K562 (cell line): ENCODE results near the gene CFAP58. TPM values are rescaled to one million over a fixed set of nuclear protein-coding genes. Genes with fewer than 3 reads are reported as not detected.

ENCODE experiments used
- BHLHE40 ChIP-seq: IDR thresholded peaks from 2 replicates; pipeline ENCODE4 v1.6.1; 2011; ENCODE audit warnings: low read length, improper control_type of control experiment
- BRD9 ChIP-seq: fragments of 450-650 bp; IDR thresholded peaks from 2 replicates; pipeline ENCODE4 v1.6.1; 2018; ENCODE audit warnings: low read depth; ENCODE audit not compliant: partially characterized antibody
- CEBPB ChIP-seq: fragments of 450-650 bp; IDR thresholded peaks from 2 replicates; pipeline ENCODE4 v1.6.1; 2016; ENCODE audit warnings: missing genetic modification characterization, missing compliant biosample characterization
- FOS ChIP-seq: IDR thresholded peaks from 3 replicates; pipeline ENCODE4 v1.6.1; 2011; ENCODE audit not compliant: insufficient read length; ENCODE audit errors: extremely low read depth
- FOXA3 ChIP-seq, 2 experiments: fragments of 450-650 bp in 1 of 2; sonication (generic) in 1 of 2; formaldehyde crosslinking; IDR thresholded peaks in 1 of 2; conservative IDR thresholded peaks in 1 of 2; 2 replicates each; pipeline versions ENCODE4 v1.4.0 to v1.8.0; 2020 to 2022; ENCODE audit warnings: mild to moderate bottlenecking in 2 of 2, missing genetic modification reagents in 1 of 2
- GABPB1 ChIP-seq: sonication (generic); formaldehyde crosslinking; IDR thresholded peaks from 2 replicates; pipeline ENCODE4 v1.8.0; 2022; ENCODE audit warnings: mild to moderate bottlenecking, missing genetic modification reagents
- HNRNPH1 ChIP-seq: fragments of 200-400 bp; formaldehyde crosslinking; optimal IDR thresholded peaks from 2 replicates; pipeline ENCODE3; 2017; ENCODE audit warnings: low read depth, mild to moderate bottlenecking, low read length, moderate library complexity
- MBD1 ChIP-seq: fragments of 250-450 bp; sonication (Bioruptor Pico); IDR thresholded peaks from 2 replicates; pipeline ENCODE4 v1.8.0; 2022; ENCODE audit warnings: inconsistent platforms
- MTA3 ChIP-seq: fragments of 450-650 bp; formaldehyde crosslinking; IDR thresholded peaks from 2 replicates; pipeline ENCODE4 v1.6.1; 2017; ENCODE audit warnings: mild to moderate bottlenecking, borderline replicate concordance
- NR2F6 ChIP-seq: fragments of 450-650 bp; formaldehyde crosslinking; IDR thresholded peaks from 2 replicates; pipeline ENCODE4 v1.4.0; 2020; ENCODE audit warnings: mild to moderate bottlenecking
- PHF21A ChIP-seq: fragments of 450-650 bp; IDR thresholded peaks from 2 replicates; pipeline ENCODE4 v1.6.1; 2017; ENCODE audit warnings: low read depth, borderline replicate concordance
- PTBP1 ChIP-seq: fragments of 200-400 bp; formaldehyde crosslinking; IDR thresholded peaks from 2 replicates; pipeline ENCODE4 v1.6.1; 2017; ENCODE audit warnings: low read depth, low read length
- PTTG1 ChIP-seq: fragments of 450-650 bp; IDR thresholded peaks from 2 replicates; pipeline ENCODE4 v1.6.1; 2016; ENCODE audit warnings: low read depth, mild to moderate bottlenecking, missing genetic modification characterization, missing compliant biosample characterization
- SMAD2 ChIP-seq: fragments of 150-350 bp; IDR thresholded peaks from 2 replicates; pipeline ENCODE4 v1.6.1; 2014; ENCODE audit warnings: low read depth, mild to moderate bottlenecking, low read length
- SNRNP70 ChIP-seq: fragments of 200-400 bp; formaldehyde crosslinking; optimal IDR thresholded peaks from 2 replicates; pipeline ENCODE3; 2017; ENCODE audit warnings: low read depth, low read length
- TBL1XR1 ChIP-seq, 2 experiments: IDR thresholded peaks; 2 replicates each; pipeline ENCODE4 v1.6.1; 2012; ENCODE audit warnings: improper control_type of control experiment in 2 of 2, low read length in 2 of 2, mild to moderate bottlenecking in 1 of 2
- YY1 ChIP-seq, 3 experiments: IDR thresholded peaks; 2 replicates each; pipeline ENCODE4 v1.6.1; 2011; ENCODE audit warnings: low read length in 2 of 3, mild to moderate bottlenecking in 2 of 3, moderate library complexity in 2 of 3, borderline replicate concordance in 1 of 3, control low read depth in 1 of 3, low read depth in 1 of 3; ENCODE audit not compliant: insufficient read depth in 3 of 3, insufficient replicate concordance in 2 of 3, control insufficient read depth in 1 of 3, insufficient read length in 1 of 3; ENCODE audit errors: extremely low read depth in 1 of 3
- ZNF146 ChIP-seq: IDR thresholded peaks from one replicate; pipeline ENCODE4 v1.6.1; 2018; ENCODE audit warnings: missing compliant biosample characterization; ENCODE audit not compliant: unreplicated experiment
- ZNF212 ChIP-seq: fragments of 450-650 bp; formaldehyde crosslinking; IDR thresholded peaks from 2 replicates; pipeline ENCODE4 v1.4.0; 2020; ENCODE audit warnings: mild to moderate bottlenecking
- ZNF24 ChIP-seq: fragments of 450-650 bp; IDR thresholded peaks from 2 replicates; pipeline ENCODE4 v1.6.1; 2016
- ZNF324 ChIP-seq: fragments of 250-450 bp; sonication (Bioruptor Pico); IDR thresholded peaks from 2 replicates; pipeline ENCODE4 v1.4.0; 2020; ENCODE audit warnings: mild to moderate bottlenecking
- ZNF592 ChIP-seq: fragments of 450-650 bp; IDR thresholded peaks from 2 replicates; pipeline ENCODE4 v1.6.1; 2017; ENCODE audit warnings: antibody characterized with exemption, mild to moderate bottlenecking
- ZNF766 ChIP-seq: fragments of 200-800 bp; sonication (Bioruptor generic); conservative IDR thresholded peaks from 2 replicates; pipeline ENCODE4 v1.6.1; 2016; ENCODE audit warnings: missing genetic modification characterization, missing compliant biosample characterization
- polyA plus RNA-seq, 8 experiments: library from polyadenylated mRNA; depleted of rRNA in 4 of 8; stranded (reverse) in 5 of 8; unstranded in 3 of 8; fragments of >200 nt; fragmentation: Nextera tagmentation in 2 of 8; fragmentation: Illumina TruSeq in 1 of 8; extraction: Ambion mirVana in 2 of 8; extraction: Trizol in 1 of 8; gene quantifications; 2 replicates each; pipeline versions ENCODE4 v1.2.1 to v1.2.3, GENCODE V29; 2011 to 2014; ENCODE audit warnings: inconsistent platforms in 1 of 8, missing spikeins in 1 of 8
- total RNA-seq, 7 experiments: library from RNA; depleted of rRNA in 6 of 7; stranded (reverse); fragments of >200 nt in 6 of 7; fragmentation: Illumina TruSeq in 2 of 7; extraction: Trizol in 2 of 7; gene quantifications; 2 replicates each; pipeline versions ENCODE4 v1.2.1 to v1.2.3, GENCODE V29; 2011 to 2021; ENCODE audit warnings: low replicate concordance in 1 of 7

CFAP58 gene
- total and polyA plus RNA-seq, 9 of the 15 experiments (the other 6 are each of a cell fraction or from before 2014, with no cell fraction given), result 0.08 to 2.0 (median 0.71) TPM

GRCh38 chr10:104328896-104329710 lies 24.5 kb upstream of the CFAP58 start (continued):
- TF ChIP-seq BRD9 (no peak), ZNF592 (peak; percentile 60; the same call in 1 of the 2 replicates), BHLHE40 (no peak), NR2F6 (CRISPR knock-in tag) (no peak), ZNF212 (no peak), TBL1XR1 (IDR thresholded peaks at IDR 0.05; ENCODE audit: low read length in 2 of 2) (no peak), ZNF146 (CRISPR knock-in tag) (no peak), CEBPB (peak; percentile 67), ZNF766 (CRISPR knock-in tag) (no peak), ZNF24 (no peak), FOXA3 (CRISPR knock-in tag; conservative IDR thresholded peaks at IDR 0.05 in 1 of 2, IDR thresholded peaks at IDR 0.05 in 1 of 2) (no peak), YY1 (IDR thresholded peaks at IDR 0.05; ENCODE audit: borderline replicate concordance in 1 of 3, control insufficient read depth in 1 of 3, extremely low read depth in 1 of 3, insufficient read depth in 3 of 3, insufficient read length in 1 of 3, insufficient replicate concordance in 2 of 3, low read depth in 1 of 3, low read length in 2 of 3) (no peak), PTTG1 (tag) (no peak), PHF21A (no peak), PTBP1 (no peak), SNRNP70 (no peak), HNRNPH1 (no peak), SMAD2 (no peak), GABPB1 (CRISPR knock-in tag) (no peak; the same call in 1 of the 2 replicates), FOS (peak; percentile 13), ZNF324 (CRISPR knock-in tag) (no peak), MBD1 (CRISPR knock-in tag) (no peak), MTA3 (peak; percentile 44; the same call in 1 of the 2 replicates)
